GM21619 (cell line): ENCODE data around the gene PDZRN4.
"Not testable (repeated sequence)": the region's sequence is repeated elsewhere in the genome, so short reads cannot be mapped to it uniquely, and the experiment has no call there.

Source experiments
- ATAC-seq: cut with Tn5 transposase; IDR thresholded peaks from one replicate; pipeline ENCODE4 v1.9.1; 2021; ENCODE audit not compliant: unreplicated experiment

The PDZRN4 gene

GRCh38 chr12:41213648-41214047 is 25.5 kb downstream of the PDZRN4 start:
- no peak for ATAC-seq

- ATAC-seq, result no peak
Measured at GRCh38 chr12:41217727-41218126, 29.6 kb downstream of the PDZRN4 start.

GRCh38 chr12:41220931-41221330 is 32.8 kb downstream of the PDZRN4 start:
- no peak for ATAC-seq

GRCh38 chr12:41221491-41221890 is 33.4 kb downstream of the PDZRN4 start:
- ATAC-seq, result no peak

GRCh38 chr12:41223600-41223999 is 35.5 kb downstream of the PDZRN4 start:
- no peak for ATAC-seq

- no peak for ATAC-seq
Measured at GRCh38 chr12:41224066-41224465, 35.9 kb downstream of the PDZRN4 start.

- ATAC-seq, result no peak
Measured at GRCh38 chr12:41225179-41225578, 37.1 kb downstream of the PDZRN4 start.

- no peak for ATAC-seq
Measured at GRCh38 chr12:41228066-41228820, 40.1 kb downstream of the PDZRN4 start.

- no peak for ATAC-seq
Measured at GRCh38 chr12:41230756-41231155, 42.6 kb downstream of the PDZRN4 start.

GRCh38 chr12:41234692-41235091 is 46.6 kb downstream of the PDZRN4 start:
- ATAC-seq, result no peak

GRCh38 chr12:41242603-41243002 is 54.5 kb downstream of the PDZRN4 start:
- ATAC-seq, result no peak

- ATAC-seq, result no peak
Measured at GRCh38 chr12:41248391-41248790, 60.3 kb downstream of the PDZRN4 start.

GRCh38 chr12:41250748-41251147 is 62.6 kb downstream of the PDZRN4 start:
- ATAC-seq, result no peak

GRCh38 chr12:41254004-41254914 is 66.1 kb downstream of the PDZRN4 start:
- ATAC-seq, result no peak

GRCh38 chr12:41263196-41263595 is 75.1 kb downstream of the PDZRN4 start:
- ATAC-seq, result not testable (repeated sequence)

- ATAC-seq, result no peak
Measured at GRCh38 chr12:41264281-41264680, 76.2 kb downstream of the PDZRN4 start.

- no peak for ATAC-seq
Measured at GRCh38 chr12:41269056-41269455, 80.9 kb downstream of the PDZRN4 start.

- ATAC-seq, result no peak
Measured at GRCh38 chr12:41271489-41271888, 83.4 kb downstream of the PDZRN4 start.

- no peak for ATAC-seq
Measured at GRCh38 chr12:41274643-41275042, 86.5 kb downstream of the PDZRN4 start.

GRCh38 chr12:41277100-41277945 is 89.2 kb downstream of the PDZRN4 start:
- ATAC-seq, result no peak

- ATAC-seq, result no peak
Measured at GRCh38 chr12:41277946-41278267, 89.8 kb downstream of the PDZRN4 start.
